Measurements from ENCODE around the gene PSG5.
A peak's percentile ranks its signal among the peaks of the same experiment; 100 is the strongest.
"Not testable (repeated sequence)": the region's sequence is repeated elsewhere in the genome, so short reads cannot be mapped to it uniquely, and the experiment has no call there.

The PSG5 gene

DNA sequence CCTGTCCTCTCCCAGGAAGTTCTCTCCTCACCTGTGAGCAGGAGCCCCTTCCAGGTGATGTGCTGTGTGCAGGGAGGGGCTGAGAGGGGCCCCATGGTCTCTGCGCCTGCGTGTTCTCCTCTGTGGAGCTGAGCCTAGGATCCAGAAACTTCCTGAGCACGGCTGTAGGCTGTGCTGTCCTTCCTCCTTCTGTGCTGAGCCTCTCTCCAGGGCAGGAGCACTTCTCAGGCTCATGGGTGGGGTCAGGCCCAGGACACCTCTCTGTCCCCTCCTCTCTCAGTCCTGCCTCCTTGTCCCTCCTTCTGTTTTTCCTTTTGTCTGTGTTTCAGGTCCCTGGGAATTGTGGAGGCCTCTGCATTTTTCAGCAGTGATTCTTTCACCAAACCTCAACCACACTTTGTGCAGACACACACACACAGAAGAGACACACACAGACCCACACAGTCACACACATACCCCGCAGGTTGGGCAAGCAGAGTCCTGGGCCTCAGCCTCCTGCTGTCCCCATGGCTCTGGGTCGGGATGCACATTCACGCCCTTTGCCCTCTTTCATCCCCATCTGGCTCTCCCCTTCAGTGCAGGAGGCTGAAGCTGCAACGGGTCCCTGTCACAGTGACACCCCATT is at the start of gene PSG5:
Gene PSG5 (minus strand): TSS at position 226 of the 625 bp plus-strand sequence. CDS start 131 bp downstream, at position 95.
- not testable (repeated sequence) for DNase-seq

- DNase-seq: not testable (repeated sequence)
Measured at GRCh38 chr19:43235686-43236085, 49.4 kb upstream of the PSG5 start.

DNA sequence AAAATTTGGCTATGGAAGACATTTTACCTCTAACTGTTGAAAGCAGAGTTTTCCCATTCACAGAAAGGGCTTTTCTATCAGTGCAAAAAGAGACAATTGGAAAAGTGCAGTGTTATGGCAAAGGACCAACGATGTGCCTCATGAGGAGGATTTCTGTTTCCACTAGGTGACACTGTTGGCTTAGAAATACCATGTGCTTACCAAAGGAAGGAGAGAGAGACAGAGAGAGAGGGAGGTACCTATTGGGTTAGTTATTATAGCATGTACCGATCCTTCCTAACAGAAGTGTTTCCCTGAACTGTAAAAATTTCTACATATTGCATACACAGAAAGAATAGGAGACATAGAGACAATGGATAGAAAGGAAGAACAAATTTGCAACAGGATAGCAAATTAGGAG is 43.0 kb upstream of the PSG5 start:
- DNase-seq: no peak

GRCh38 chr19:43228730-43229129 is 42.4 kb upstream of the PSG5 start:
- DNase-seq: not testable (repeated sequence)

DNA sequence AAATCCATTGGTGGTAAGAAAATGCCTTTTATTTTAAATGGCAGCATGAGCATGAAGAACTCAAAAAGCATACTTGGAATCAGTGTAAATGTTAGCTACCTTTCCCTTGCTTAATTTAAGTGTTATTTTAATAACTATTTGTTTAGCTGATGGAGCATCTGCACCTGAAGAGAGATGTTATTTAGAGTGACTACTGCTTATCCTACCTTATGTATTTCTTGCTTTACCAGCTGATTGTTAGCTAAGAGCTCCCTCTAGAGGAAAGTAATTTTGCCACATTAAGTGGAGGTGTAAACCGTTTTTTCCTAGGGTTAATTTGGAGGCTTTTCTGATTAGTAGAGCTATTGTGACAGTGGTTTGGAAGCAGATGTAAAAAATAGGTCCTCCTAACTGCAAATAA is 40.6 kb upstream of the PSG5 start:
- not testable (repeated sequence) for DNase-seq

DNA sequence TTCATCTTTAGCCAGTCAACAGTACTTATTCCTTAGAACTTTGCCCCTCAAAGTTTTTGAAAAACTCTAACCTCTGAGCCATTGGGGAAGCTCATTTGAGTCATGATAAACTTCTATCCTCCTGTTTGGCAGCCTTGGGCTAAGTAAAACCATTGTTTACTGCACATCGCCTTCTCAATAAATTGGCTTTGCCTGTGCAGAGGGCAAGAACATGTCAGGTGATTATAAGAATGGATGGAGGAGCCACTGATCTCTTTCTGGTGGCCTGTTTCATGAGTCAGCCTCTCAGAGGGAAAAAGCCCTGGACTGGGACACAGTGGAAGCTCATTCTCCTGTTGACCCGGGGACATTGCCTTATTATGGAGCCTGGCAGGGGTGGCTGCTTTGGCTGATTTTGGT is 38.5 kb upstream of the PSG5 start:
- no peak for DNase-seq

- not testable (repeated sequence) for DNase-seq
Measured at GRCh38 chr19:43224201-43224854, 38.0 kb upstream of the PSG5 start.

- not testable (repeated sequence) for DNase-seq
Measured at GRCh38 chr19:43221891-43222290, 35.6 kb upstream of the PSG5 start.

DNA sequence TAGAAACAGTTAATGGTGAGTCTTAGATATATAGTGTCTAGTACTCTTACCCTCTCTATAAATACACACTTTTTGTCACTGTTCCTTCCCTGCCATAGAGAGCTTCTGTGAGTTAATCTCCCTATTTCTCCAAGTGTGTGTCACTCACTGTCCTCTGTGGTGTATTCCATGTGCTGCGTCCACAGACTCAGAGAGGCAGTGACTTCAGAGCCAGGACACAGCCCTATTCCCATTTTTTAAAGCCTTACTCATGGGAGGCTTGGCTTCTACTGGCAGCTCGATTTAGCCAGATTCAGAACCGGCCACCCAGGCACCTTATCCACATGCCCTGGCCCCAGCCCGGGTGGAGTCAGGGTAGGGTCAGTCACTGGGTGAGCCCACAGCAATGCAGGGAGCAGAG is 32.8 kb upstream of the PSG5 start:
- DNase-seq: not testable (repeated sequence)

GRCh38 chr19:43215881-43216280 is 29.5 kb upstream of the PSG5 start:
- not testable (repeated sequence) for DNase-seq

DNA sequence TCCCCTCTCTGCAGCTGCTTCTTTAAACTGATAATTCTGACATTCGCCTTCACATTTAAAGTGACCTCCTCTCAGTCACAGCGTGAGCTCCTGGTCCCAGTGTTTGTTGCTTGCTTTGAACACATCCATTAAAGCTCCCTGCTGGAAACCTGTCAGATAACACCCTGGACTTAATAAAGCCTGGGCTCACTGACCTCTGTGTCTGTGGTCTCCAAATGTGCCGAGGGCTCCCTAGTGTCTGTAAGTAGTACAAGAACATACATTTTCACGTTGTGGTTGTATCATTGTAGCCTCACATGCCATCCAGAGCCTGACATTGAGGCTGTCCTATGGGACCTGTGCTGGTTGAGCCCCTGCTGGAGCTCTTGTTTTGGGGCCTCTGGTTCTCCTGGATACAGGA is 21.7 kb upstream of the PSG5 start:
- no peak for DNase-seq

DNA sequence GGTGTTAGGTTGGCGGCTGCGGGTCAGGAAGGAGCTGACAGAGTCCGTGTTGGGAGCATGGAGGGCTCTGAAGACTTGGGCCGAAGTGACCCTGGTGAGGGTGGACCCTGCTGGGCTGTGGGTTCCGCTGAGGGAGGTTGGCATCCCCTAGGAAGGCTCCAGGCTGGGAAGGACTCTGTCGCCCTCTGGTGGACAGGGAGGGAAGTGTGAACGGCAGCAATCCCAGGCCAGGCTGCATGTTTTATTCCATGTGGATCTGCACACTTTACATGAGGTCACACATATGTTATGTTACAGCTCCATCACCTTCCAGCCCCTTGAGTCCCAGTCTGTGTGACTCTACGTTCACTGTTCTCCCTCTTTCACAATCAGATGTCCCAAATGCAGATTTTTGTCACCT is 20.8 kb upstream of the PSG5 start:
- DNase-seq: peak in 3 of 56 donors; percentile 2 to 10 (median 8)

DNA sequence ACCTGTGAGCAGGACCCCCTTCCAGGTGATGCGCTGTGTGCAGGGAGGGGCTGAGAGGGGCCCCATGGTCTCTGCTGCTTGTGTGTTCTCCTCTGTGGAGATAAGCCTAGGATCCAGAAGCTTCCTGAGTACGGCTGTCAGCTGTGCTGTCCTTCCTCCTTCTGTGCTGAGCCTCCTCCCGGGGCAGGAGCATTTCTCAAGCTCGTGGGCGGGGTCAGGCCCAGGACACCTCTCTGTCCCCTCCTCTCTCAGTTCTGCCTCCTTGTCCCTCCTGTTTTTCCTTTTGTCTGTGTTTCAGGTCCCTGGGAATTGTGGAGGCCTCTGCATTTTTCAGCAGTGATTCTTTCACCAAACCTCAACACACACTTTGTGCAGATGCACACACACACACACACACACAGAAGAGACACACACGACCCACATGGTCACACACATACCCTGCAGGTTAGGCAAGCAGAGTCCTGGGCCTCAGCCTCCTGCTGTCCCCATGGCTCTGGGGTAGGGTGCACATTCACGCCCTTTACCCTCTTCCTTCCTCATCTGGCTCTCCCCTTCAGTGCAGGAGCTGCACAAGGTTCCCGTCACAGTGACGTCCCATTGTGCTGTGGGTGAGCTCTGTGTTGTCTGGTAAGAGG is 19.3 kb upstream of the PSG5 start, which contains the start of gene PSG4:
Gene PSG4 (minus strand): TSS at position 168 of the 635 bp plus-strand sequence. CDS start 102 bp downstream, at position 66.
- DNase-seq: not testable (repeated sequence)

DNA sequence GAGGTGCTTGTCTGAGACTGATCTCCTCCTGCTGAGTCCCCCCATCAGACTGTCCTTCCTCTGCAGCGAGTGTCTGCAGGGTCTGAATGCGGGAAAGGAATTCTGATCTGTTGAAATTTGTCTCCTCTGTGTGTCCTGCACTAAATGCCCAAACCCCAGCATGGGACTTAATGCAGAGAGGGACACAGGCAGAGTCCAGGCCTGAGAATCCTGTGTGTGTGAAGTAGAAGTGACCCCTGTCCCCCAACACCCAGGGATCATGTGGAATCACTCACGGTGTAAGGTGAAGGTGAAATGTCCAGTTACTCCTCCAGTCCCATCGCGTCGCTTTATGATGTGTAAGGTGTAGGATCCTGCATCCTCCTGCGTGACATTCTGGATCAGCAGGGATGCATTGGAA is 17.3 kb upstream of the PSG5 start:
- DNase-seq: not testable (repeated sequence)

DNA sequence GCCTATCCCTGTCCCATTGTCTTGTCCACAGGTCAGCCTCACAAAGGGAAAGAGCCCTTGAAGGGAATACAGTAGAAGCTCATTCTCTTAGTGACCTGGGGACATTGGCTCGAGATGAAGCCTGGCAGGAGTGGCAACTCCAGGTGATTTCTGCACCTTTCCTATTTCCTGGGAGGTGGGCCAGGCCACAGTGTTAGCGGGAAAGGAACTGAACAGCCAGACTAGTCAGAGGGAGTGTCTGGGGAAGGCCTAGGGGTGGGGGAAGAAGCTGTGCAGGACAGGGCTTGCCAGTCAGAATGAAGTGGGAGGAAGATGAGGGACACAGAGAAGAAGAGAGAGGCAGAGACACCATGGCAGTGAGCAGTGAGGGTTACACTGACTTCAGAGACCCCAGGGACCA is 15.6 kb upstream of the PSG5 start:
- not testable (repeated sequence) for DNase-seq

GRCh38 chr19:43201337-43201801 is 15.0 kb upstream of the PSG5 start:
- not testable (repeated sequence) for DNase-seq

DNA sequence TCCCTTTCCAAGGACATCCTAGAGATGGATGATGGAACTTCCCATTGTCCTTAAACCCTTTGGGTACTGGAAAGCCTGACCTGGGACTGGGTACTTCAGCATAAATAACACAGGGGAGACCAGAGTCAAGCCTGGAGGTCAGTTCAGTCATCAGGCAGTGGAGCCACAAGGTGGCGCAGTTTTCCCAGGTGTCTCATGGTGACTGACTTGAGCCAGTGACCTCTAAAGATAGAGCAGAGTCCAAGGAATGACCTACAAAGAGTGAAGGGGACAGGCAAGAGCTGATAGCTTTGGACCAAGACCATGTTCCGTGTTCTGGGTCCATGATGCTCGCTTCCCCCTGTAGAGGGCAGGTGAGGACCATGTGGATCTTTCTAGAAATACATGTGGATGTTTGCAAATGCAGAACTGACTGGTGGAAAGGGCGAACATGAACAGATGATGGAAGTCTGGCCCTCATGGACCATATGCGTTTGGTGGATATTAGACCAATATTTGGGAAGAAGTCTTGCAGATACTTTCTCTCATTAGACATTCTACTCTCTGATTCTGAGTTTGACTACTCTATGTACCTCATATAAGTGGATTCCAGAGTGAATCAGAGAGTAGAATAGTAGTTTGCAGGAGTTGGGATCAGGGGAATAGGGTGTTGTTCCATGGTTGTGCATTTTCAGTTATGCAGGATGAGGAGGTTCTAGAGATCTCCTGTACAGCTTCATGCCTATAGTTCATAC is 12.5 kb upstream of the PSG5 start:
- DNase-seq: not testable (repeated sequence)

DNA sequence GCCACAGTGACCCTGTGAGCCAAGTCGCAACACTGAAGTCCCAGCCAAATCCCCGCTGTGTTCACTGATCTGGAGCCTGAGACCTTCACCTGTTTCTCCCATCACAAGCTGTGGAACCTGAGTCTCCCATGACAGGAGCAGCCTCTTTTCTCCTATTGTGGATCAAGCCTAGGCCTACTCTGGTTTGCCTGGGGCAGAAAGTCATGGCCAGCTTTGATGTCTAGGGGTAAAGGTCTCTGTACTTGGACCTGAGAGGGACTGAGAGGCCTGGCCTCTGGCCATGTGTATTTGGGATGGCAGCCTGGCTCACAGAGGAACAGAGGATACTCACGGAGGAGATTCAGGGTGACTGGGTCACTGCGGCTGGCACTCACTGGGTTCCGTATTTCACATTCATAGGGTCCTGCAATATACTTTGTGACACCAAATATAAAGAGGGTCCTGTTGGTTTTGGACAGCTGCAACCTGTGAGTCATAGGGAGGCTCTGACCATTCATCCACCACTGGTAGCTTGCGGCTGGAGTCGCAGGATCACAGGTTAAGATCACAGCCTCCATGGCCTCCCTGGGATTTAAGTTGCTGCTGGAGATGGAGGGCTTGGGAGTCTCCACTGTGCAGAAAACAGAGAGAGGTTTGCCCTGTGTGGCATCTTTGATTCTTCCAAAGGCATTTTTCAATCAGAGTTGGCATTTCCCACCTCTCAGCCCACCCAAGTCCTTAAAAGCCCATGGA is 11.5 kb upstream of the PSG5 start:
- not testable (repeated sequence) for DNase-seq

DNA sequence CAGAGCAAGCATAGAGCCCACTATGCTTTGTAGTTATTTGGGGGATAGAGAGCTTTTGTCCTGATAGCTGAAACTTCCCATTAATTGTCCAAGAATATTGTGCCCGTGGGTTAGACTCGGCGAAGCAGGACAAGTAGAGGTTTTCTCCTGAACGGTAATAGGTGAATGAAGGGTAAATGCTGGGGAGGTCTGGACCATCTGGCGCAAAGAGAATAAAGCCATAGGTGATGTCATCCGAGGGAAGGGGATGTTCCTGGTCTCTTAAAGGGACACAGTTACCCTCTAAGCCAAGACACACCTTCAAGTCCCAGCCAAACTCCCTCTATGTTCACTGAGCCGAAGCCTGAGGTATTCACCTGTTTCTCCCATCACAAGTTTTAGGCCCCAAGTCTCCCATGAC is 8.1 kb upstream of the PSG5 start:
- DNase-seq: not testable (repeated sequence)

- not testable (repeated sequence) for DNase-seq
Measured at GRCh38 chr19:43192381-43193155, 6.2 kb upstream of the PSG5 start.

Data from amygdala (tissue), 56 donors.